Progenitor cell of endocrine pancreas (in vitro differentiated cells): ENCODE measurements around the gene AWAT2. TPM values are rescaled to one million over a fixed set of nuclear protein-coding genes. Genes with fewer than 3 reads are reported as not detected.

Experiments used
- DNase-seq: peaks from one replicate; pipeline ENCODE4 v3.0.0; 2021; ENCODE audit warnings: low spot score; ENCODE audit not compliant: unreplicated experiment
- H3K27ac Mint-ChIP-seq: 2 replicates; pipeline ENCODE4 v1.8.0; 2021; ENCODE audit warnings: mild to moderate bottlenecking, moderate library complexity, mixed read lengths
- H3K27me3 Mint-ChIP-seq: 2 replicates; pipeline ENCODE4 v1.8.0; 2021; ENCODE audit warnings: mixed read lengths
- H3K36me3 Mint-ChIP-seq: 2 replicates; pipeline ENCODE4 v1.8.0; 2022; ENCODE audit warnings: mixed read lengths; ENCODE audit not compliant: insufficient read depth
- H3K4me1 Mint-ChIP-seq: 2 replicates; pipeline ENCODE4 v1.8.0; 2021; ENCODE audit warnings: low read depth, mixed read lengths
- H3K4me3 Mint-ChIP-seq: 2 replicates; pipeline ENCODE4 v1.8.0; 2021; ENCODE audit warnings: low read depth, mild to moderate bottlenecking, moderate library complexity, mixed read lengths
- H3K9me3 Mint-ChIP-seq: 2 replicates; pipeline ENCODE4 v1.8.0; 2021; ENCODE audit warnings: low read depth, mixed read lengths
- total RNA-seq: library from RNA; stranded (reverse); gene quantifications from 2 replicates; pipeline ENCODE4 v1.2.1, GENCODE V29; 2021
- TF ChIP-seq, protein P1 (sequence below): fragments of 200-600 bp; sonication (generic); IDR thresholded peaks from one replicate; pipeline ENCODE4 v1.5.0; 2021; ENCODE audit warnings: antibody characterized with exemption, mild to moderate bottlenecking; ENCODE audit not compliant: unreplicated experiment

AWAT2 gene
- total RNA-seq, 1 donor from 2014 or later: not detected

DNA sequence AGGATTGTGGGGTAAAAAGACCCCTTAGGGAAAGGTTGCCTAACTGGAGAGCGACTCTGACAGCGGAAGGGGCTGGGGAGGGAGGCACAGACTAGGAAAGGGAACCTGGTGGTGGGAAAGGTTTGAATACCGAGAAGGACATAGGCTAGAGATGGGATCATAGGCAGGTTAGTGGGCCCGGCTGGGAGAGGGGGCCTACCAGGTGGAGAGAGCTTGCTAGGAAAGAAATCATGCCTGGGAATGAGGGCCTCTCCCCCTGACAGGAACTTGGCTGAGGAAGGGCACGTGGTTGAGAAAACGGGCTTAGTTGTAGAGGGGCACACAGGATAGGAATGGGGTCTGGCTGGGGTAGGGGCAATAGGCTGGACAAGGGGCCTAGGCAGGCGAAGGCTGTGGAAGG lies 16.9 kb upstream of the AWAT2 start:
- Mint-ChIP-seq H3K36me3 (no peaks in the 10 kb centered on the region), H3K27ac (no peak overlapping the region), H3K4me1 (no peaks in the 10 kb centered on the region), H3K27me3 (peaks cover 10% of the 10 kb centered on the region), H3K4me3 (no peak overlapping the region), H3K9me3 (peaks cover 25% of the 10 kb centered on the region)
- TF ChIP-seq, protein P1, sequence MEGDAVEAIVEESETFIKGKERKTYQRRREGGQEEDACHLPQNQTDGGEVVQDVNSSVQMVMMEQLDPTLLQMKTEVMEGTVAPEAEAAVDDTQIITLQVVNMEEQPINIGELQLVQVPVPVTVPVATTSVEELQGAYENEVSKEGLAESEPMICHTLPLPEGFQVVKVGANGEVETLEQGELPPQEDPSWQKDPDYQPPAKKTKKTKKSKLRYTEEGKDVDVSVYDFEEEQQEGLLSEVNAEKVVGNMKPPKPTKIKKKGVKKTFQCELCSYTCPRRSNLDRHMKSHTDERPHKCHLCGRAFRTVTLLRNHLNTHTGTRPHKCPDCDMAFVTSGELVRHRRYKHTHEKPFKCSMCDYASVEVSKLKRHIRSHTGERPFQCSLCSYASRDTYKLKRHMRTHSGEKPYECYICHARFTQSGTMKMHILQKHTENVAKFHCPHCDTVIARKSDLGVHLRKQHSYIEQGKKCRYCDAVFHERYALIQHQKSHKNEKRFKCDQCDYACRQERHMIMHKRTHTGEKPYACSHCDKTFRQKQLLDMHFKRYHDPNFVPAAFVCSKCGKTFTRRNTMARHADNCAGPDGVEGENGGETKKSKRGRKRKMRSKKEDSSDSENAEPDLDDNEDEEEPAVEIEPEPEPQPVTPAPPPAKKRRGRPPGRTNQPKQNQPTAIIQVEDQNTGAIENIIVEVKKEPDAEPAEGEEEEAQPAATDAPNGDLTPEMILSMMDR: no peak
- no peak for DNase-seq

DNA sequence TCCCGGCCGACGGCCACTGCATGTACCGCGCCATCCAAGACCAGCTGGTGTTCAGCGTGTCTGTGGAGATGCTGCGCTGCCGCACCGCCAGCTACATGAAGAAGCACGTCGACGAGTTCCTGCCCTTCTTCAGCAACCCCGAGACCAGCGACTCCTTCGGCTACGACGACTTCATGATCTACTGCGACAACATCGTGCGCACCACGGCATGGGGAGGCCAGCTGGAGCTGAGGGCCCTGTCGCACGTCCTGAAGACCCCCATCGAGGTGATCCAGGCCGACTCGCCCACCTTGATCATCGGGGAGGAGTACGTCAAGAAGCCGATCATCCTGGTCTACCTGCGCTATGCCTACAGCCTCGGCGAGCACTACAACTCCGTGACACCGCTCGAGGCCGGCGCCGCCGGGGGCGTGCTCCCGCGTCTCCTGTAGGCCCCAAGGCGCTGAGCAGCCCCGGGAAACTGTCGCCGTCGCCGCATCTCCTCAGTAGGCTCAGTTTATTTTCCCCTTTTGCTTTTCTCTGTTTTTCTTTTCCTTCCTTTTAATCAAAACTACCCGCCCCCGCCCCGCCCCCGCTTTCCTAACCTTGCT lies 13.3 kb upstream of the AWAT2 start:
- TF ChIP-seq, protein P1: no peak
- peaks cover 12% of the 10 kb centered on the region for H3K4me1 Mint-ChIP-seq
- no peak for DNase-seq

DNA sequence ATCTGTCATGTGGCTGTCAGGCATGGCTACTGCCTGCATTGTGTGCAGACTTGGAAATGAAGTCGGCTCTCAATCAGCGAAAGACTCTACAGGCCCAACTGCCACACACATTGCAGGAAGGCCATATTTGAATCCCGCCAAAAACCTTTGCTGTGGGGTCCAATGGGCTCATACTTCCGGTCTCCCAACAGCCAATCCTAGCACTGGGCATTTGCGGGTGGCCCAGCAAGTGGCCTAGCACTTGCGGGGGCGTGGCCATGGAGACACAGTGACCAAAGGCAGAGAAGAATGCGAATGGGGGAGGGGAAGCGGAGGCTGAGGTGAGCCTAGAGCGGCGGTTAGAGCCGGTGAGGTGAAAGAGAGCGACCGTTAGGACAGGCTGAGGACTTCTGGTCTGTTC lies 12.3 kb upstream of the AWAT2 start, which contains the start of gene OTUD6A:
TSS of gene OTUD6A (plus strand) at position 382 of the 400 bp plus-strand sequence. CDS start 68 bp downstream, outside the sequence.
- DNase-seq: no peak
- Mint-ChIP-seq H3K4me1 (peaks cover 12% of the 10 kb centered on the region), H3K4me3 (no peak within 1 kb of the TSS), H3K27ac (no peak within 1 kb of the TSS), H3K36me3 (no peaks in the 10 kb centered on the region), H3K27me3 (peaks cover 10% of the 10 kb centered on the region), H3K9me3 (peaks cover 36% of the 10 kb centered on the region)
- TF ChIP-seq, protein P1: no peak

More for the DNA sequence above, 13.3 kb upstream of the AWAT2 start:
- Mint-ChIP-seq H3K9me3 (peaks cover 33% of the 10 kb centered on the region), H3K27me3 (peaks cover 10% of the 10 kb centered on the region), H3K27ac (no peak overlapping the region), H3K36me3 (no peaks in the 10 kb centered on the region), H3K4me3 (no peak overlapping the region)

DNA sequence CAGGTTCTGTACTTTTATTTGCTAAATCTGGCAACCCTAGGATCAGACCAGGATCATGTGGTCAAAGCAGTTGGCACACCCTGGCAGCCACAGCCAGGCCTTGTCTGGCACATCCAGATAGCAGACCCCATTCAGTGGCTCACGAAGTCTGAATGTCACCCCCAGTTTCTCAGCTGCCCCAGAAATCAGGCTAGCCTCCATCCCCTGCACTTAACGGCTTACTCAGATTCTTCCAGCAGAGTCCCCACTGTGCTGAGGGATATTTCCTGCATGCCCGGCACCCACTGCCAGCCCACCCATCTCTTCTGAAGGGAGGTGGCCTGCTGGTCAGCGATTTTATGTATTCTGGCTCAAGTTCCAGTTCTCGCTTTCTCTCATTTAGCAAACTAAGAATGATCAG lies 4.7 kb upstream of the AWAT2 start:
- H3K27ac Mint-ChIP-seq: no peak overlapping the region
- TF ChIP-seq, protein P1: no peak
- no peaks in the 10 kb centered on the region for H3K36me3 Mint-ChIP-seq
- no peak overlapping the region for H3K4me3 Mint-ChIP-seq
- peaks cover 10% of the 10 kb centered on the region for H3K4me1 Mint-ChIP-seq
- DNase-seq: no peak
- H3K9me3 Mint-ChIP-seq: peaks cover 20% of the 10 kb centered on the region
- no peaks in the 10 kb centered on the region for H3K27me3 Mint-ChIP-seq

DNA sequence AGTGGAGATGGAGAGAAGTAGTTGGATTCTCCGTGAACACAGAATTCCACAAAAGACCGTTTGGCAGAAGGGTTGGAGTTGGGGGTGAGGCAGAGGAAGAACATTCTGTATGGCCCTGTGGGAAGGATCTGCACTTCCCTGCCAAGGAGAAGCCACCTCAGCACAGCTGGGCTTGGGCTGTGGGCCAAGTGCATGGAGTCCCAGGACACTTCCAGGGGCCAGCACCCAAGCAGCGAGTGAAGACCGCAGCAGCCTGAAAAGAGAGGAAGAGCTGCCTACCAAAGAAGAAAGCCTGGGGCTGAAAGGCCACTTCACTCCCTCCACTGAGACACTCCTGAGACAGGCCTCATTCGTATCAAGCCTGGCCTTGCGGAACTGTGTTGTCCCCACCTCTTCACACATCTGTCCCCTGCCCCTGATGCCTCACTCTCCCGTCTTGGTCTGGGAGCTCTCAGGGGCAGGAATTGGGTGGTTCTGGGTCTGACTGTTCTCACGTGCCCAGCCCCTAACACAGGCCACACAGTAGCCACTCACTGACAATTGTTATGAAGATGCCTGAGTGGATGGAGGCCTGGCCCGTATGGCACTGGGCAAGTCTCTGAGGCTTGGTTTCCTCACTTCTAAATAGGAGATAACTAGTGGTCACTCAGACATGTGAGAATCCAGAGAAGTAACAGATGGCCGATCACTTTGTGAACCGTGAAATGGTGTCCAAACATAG lies 3.3 kb upstream of the AWAT2 start:
- Mint-ChIP-seq H3K9me3 (peaks cover 22% of the 10 kb centered on the region), H3K4me1 (peaks cover under 1% of the 10 kb centered on the region), H3K4me3 (no peak overlapping the region), H3K27me3 (no peaks in the 10 kb centered on the region), H3K27ac (no peak overlapping the region), H3K36me3 (no peaks in the 10 kb centered on the region)
- TF ChIP-seq, protein P1: no peak
- DNase-seq: no peak
